GM21390 (cell line): ENCODE data around the gene SCTR.

Experiments
- ATAC-seq: cut with Tn5 transposase; IDR thresholded peaks from one replicate; pipeline ENCODE4 v1.9.1; 2021; ENCODE audit not compliant: unreplicated experiment

The SCTR gene

DNA sequence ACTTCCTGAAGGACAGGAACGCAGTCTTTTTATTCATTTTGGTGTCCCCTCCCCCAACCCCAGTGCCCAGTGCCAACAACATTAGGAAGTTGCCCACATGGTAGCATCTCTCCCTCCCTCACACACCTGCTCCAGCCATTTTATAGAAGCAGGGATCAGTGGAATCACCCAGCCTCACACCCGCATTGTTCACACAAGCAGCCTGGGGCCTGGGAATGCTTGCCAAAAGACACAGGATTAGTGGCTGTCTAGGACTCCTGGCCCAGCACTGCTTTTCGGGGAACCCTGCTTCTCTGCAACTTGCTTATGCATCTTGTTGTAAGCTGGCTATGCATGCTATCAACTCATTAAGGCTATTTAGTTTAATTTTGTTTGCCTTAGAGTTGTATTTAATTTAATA is 74.8 kb downstream of the SCTR start:
- no peak for ATAC-seq

- ATAC-seq = no peak
These were observed 75.7 kb downstream of the SCTR start for GRCh38 chr2:119448427-119449141.

- ATAC-seq = no peak
These were observed 78.2 kb downstream of the SCTR start for GRCh38 chr2:119446037-119446436.

- ATAC-seq = no peak
These were observed 81.4 kb downstream of the SCTR start for GRCh38 chr2:119442850-119443249.

DNA sequence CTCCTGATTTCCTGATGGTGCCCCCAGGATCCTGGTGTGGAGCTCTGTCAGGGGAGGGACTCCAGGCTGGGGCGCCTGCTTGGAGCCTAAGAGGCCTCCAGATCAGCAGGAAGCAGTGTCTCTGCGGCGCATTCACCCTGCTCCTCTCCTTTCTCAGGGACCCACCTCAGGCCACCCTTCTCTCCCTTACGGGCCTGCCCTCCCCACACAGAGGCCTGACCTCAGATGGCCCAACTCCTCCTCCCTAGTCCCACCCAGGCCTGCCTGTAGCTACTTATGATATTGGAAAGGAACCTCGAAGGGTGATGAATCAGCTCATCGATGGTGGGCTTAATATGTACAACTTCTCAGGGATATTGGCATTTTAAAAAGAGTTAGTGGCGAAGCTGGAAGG is 82.1 kb downstream of the SCTR start:
- no peak for ATAC-seq

DNA sequence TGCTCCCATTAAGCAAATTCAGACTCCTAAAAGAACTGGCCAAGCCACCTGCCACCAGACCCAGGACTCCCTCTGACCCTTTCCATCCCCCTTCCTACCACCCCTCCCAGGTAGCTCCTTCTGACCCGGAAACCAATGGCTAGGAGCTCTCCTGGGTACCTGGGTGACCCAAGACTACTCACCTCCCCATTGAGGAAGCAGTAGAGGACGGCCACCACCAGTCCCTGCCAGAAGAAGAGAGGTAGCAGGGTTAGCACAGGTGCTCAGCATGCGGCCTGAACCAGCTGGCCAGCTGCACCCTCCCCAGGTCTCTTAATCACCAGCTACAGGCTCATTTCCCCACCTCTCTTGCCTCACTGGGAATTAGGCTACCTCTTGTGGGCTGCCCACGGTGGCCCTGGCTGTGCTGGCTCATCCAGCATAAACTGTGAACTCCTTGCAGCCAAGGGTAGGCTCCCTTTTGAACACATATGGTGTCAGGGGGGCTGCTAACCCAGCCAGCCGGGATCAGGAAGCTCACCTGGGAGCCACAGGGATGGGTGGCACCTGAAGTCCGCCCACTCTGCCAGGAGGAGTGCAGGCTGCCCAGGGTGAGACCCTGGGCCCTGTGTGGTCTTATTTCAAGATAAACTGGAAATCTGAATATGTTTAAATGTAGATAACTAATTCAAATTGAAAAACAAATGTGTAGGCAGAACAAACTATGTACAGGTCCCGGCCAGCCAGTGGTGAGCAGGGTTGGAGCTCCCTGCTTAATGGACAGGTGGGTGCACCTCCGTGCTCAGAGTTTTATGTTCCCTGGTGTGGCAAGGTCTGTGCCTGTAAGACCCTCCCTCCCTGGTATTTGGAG is 82.7 kb downstream of the SCTR start:
- ATAC-seq = no peak

DNA sequence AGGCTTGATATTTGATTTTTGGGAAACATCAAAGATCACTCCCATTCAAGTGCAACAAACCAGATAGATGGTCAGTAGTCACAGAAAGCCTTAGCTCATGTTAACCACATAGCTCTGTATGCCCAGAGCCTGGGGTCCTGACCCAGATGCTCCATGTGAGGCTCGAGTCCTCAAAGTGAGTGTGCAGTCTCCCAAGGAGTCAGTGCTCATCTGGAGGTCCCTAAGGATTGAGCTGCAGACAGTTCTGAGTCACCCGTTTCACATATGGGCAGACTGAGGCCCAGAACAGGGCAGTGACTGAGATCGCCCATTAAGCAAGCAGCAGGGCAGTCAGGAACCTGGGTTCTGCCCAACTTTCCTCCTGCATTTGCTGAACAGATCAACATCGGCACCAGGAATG is 83.4 kb downstream of the SCTR start:
- ATAC-seq = no peak

DNA sequence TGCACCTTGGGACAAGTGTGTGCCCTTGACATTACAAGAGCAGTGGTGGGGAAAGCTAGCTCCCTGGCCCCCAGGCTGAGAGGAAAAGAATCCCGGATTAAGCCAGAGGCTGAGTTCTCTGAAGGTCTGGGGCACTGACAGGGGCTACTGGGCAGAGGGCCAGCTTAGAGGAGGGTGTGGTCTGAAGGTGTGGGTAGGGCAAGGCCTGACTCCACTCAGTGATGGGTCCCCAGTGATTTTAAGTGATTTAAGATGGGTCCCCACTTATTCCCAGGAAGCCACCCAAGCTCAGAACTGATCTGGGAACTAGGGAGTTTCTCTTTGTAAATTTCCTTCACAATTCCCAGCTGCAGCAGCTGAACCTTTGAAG is 83.8 kb downstream of the SCTR start:
- ATAC-seq = no peak

DNA sequence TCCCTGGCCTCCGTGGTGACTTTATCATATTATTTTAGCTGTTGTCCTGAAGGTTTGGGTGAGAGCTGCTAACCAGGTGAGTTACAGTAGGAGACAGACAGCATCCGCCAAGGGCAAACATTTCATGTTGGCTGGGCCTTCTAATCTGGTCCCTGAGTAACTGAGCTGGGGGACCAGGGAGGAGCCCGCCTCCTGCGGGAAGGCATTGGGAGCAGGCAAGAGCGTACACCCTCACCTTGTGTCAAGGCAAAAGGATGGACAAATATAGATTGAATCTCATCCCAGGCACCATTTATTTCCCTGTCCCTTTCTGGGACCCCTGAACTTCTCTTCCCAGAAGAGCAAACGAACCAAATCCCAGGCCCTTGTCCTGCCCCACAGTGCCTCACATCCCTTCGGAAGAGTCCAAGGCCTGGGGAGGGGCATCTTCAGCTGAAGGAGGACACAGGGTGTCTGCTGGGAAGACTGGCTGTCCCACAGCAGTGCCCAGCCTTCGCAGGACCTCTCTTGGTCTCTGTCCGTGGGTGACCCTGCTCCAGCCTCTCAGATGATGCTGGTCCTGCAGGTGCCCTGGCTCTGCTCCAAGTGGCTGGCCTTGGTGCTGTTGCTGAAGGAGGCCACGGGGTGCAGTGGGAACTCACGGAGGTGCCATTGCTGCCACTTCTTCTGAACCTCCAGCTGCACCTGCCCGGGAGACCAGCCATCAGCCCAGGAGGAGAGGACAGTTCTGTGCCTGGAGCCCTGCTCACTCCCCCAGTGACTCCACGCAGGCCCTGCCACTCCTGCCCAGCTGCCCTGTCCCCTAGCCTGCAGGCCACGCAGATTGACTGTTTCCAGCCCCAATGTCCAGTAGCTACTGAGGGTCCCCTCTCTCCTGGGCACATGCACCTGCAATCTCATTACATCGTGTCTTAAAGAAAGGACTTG is 84.4 kb downstream of the SCTR start:
- no peak for ATAC-seq

DNA sequence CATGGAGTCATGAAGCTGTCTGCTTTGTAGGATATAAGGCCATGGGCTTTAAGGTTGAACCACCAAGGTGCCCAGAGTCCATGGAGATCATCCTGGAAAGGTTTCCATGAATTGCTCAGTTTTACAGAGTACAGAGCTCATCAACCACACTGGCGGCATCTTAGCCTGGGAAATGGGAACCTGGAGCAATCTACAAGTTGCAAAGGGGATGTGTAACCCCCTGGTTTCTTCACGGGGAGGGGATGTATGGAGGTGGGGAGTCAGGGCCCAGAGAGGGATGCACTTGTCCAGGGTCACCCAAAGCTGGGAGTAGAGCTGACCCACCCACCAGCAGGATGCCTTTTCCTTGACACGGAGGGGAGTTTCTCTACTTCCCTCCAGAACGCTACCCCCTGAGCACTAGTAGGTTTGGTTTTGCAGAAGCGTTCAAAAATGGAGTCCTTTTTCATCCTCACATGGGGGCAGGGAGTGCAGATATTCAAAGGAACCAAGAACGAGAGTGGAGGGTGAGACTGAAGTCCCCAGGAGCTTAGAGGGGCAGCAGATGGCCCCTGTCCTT is 85.5 kb downstream of the SCTR start:
- ATAC-seq = no peak

DNA sequence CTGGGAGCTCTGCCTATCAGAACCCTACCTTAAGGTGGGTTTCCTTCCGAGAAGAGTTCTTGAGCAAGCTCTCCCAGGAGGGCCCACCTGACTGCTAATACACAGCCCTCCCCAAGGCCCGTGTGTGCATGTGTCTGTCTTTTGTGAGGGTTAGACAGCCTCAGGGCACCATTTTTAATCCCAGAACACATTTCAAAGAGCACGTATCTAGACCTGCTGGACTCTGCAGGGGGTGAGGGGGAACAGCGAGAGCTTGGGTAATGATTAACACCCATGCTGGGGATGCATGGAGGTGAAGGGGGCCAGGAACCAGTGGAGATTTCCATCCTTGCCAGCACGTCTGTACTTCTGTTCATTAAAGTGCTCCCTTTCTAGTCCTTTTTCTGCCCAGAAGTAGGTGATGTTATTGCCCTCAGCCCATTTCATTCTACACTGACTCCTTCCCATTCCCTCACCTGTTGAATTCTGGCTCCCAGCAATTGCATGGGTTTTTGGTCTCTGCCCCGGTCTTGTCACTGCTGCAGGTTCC is 86.1 kb downstream of the SCTR start:
- ATAC-seq = no peak

DNA sequence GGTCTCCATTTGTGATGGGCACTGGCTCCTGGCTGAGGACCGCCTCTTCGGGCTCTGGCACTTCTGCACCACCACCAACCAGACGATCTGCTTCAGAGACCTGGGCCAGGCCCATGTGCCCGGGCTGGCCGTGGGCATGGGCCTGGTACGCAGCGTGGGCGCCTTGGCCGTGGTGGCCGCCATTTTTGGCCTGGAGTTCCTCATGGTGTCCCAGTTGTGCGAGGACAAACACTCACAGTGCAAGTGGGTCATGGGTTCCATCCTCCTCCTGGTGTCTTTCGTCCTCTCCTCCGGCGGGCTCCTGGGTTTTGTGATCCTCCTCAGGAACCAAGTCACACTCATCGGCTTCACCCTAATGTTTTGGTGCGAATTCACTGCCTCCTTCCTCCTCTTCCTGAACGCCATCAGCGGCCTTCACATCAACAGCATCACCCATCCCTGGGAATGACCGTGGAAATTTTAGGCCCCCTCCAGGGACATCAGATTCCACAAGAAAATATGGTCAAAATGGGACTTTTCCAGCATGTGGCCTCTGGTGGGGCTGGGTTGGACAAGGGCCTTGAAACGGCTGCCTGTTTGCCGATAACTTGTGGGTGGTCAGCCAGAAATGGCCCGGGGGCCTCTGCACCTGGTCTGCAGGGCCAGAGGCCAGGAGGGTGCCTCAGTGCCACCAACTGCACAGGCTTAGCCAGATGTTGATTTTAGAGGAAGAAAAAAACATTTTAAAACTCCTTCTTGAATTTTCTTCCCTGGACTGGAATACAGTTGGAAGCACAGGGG is 87.1 kb downstream of the SCTR start:
- ATAC-seq = no peak

DNA sequence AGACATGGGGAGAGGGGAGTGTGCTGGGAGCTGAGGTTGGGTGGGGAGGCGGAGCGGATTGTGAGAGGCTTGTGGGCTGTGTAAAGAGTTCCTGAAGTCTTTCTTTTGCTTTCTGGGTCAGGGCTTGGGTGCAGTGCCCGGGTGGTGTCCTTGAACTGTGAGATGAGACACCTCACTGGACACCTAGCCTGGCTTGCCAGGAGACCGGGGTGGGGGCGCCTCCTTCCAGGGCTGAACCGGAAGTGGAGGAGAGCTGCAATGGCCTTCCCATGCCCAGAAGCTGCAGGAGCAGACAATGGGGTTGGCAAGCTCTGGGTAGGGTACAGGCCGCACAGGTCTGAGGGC is 88.4 kb downstream of the SCTR start:
- no peak for ATAC-seq

GRCh38 chr2:119435081-119435952 is 89.0 kb downstream of the SCTR start:
- no peak for ATAC-seq

DNA sequence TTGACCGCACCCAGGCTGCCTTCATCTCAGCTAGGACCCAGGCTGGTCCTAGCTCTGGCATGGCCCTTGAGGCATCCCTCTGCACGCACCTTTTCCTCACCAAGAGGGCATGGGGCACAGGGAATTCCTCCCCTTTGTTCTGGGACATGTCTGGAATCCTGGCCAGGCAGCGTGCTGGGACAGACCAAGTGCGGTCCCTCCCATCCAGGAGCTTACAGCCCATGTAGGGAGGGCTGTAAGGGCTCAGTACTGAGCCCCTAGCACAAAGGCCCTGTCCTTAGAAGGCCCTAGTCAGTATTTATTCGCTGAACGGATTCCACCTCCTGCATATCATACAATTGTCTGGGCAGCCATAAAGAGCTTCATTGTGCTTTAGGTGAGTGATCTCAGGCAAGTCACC is 89.6 kb downstream of the SCTR start:
- ATAC-seq = no peak

GRCh38 chr2:119433636-119434327 is 90.5 kb downstream of the SCTR start:
- no peak for ATAC-seq

- no peak for ATAC-seq
These were observed 91.3 kb downstream of the SCTR start for GRCh38 chr2:119432851-119433522.
